CD4-positive, alpha-beta T cell treated with Interferon gamma for 1 hour (primary cell): ENCODE measurements around the gene RFK.
"Not testable (repeated sequence)": the region's sequence is repeated elsewhere in the genome, so short reads cannot be mapped to it uniquely, and the experiment has no call there.

ENCODE experiments used
- DNase-seq: peaks from one replicate; pipeline ENCODE4 v3.0.0-alpha.2; 2020

The RFK gene

DNA sequence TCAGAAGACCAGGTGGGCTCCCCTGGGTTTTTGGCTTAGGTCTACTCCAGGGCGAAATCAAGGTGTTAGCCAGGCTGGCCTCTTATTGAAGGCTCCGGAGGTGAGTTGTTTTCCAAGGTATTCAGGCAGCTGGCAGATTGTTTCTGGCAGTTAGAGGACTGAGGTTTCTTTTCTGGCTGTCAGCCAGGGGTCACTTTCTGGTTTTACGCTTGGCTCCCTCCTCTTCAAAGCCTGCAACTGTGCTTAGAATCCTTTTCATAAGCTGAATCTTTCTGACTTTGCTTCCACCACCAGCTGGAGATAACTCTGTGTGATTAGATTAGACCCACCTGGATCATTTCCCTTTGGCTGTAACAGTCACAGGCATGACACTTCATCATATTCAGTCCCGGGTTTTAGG lies 24.6 kb downstream of the RFK start:
- DNase-seq: no peak

DNA sequence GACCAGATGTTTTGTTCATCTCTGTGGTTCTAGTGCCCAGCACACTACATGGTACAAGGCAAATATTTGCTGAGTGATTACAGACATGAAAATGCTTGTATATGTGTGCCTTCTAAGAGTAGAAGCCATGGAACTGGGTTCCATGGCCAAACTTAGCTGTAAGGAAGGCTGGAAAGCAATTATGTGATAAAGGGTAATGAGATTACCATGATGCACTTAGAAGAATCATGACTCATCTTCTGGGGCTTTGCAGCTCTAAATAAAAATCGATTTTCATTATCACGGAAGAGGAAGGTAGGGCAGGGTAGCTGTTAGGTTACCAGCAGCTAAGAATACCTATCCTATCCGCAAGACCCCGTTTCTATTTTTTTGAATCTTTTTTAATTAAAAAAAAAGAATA lies 28.0 kb downstream of the RFK start:
- no peak for DNase-seq

GRCh38 chr9:76365028-76365427 lies 29.2 kb downstream of the RFK start:
- DNase-seq: no peak

DNA sequence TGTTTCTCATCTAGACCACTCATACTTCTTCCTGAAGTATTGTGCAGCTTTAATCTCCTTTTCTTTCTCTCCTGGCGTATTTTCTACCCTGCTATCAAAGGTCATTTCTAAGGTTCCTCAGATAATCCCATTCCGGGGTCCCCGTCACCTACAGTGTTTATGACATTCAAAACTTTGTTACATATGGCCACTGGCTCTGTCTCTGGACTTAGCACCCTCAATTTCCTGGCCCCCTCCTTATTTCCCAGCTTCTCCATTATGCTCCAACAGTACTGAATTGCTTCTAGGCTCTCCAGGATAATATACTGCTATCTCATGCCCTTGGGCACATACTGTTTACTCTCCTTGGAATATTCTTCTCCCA lies 31.2 kb downstream of the RFK start:
- no peak for DNase-seq

GRCh38 chr9:76362332-76363031 lies 31.7 kb downstream of the RFK start:
- not testable (repeated sequence) for DNase-seq

GRCh38 chr9:76359766-76360165 lies 34.5 kb downstream of the RFK start:
- DNase-seq: no peak

DNA sequence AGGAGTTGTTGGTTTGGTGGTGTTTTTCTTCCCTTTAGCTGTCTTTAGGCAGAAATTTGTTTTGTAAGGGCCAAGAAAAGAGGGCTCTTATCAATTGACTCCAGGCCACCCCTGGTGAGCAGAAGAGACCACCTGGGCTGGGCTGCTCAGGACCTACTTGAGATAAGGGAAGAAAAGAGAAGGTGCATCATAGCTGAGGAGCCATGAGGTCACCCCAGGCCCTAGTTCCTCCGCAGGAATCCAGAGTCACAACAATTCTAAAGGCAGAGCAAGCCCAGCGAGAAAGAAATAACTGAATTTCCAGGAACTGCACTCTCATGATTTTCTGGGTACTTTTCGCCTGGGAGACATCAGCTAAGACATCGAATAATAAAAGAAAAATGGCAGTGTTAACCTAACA lies 34.9 kb downstream of the RFK start:
- DNase-seq: peak; percentile 20

GRCh38 chr9:76358628-76359280 lies 35.5 kb downstream of the RFK start:
- no peak for DNase-seq

- DNase-seq: no peak
Observed at GRCh38 chr9:76357555-76357954, 36.7 kb downstream of the RFK start.

GRCh38 chr9:76355886-76356285 lies 38.3 kb downstream of the RFK start:
- DNase-seq: no peak

GRCh38 chr9:76354221-76354620 lies 40.0 kb downstream of the RFK start:
- no peak for DNase-seq

DNA sequence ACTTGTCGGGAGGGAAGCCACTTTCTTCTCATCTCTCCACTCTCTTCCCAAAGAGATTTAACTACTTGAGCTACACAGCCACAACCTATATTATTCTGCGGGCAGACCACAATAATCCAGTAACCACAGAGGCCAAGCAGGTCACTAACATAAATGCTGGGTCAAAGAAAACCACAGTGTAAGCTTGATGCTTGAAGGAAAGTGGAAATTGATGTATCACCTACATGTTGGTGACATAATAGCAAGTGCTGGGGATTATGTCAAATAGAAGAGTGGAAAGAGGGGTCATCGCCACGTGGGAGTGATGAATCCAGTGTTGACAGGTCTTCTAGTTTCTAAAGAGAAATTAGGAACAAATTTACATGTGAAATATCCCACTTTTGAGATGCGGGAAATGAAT lies 40.9 kb downstream of the RFK start:
- no peak for DNase-seq

GRCh38 chr9:76352026-76352620 lies 42.1 kb downstream of the RFK start:
- DNase-seq: no peak

GRCh38 chr9:76351006-76351405 lies 43.2 kb downstream of the RFK start:
- no peak for DNase-seq

- DNase-seq: no peak
Observed at GRCh38 chr9:76349865-76350264, 44.4 kb downstream of the RFK start.

- no peak for DNase-seq
Observed at GRCh38 chr9:76342858-76343257, 51.4 kb downstream of the RFK start.

GRCh38 chr9:76342201-76342600 lies 52.0 kb downstream of the RFK start:
- no peak for DNase-seq

DNA sequence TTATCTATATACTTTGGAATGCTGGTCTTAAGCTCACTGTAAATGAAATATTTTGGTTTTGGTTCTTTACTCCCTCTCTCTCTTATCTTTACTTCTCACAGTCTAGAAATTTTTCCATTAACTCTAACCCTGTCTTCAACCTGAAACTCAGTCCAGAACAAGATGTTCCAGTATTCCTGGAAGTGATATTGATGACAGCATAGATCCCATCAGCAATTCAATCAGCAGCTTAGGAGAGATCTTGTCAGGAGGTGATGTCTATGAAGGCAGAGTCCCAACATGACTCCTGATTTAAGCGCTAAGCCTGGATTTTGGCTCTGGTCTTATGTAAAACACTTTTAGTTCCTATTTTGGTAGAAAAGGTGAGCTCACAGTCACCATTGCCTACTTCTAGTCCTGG lies 52.6 kb downstream of the RFK start:
- DNase-seq: no peak

GRCh38 chr9:76338418-76338817 lies 55.8 kb downstream of the RFK start:
- no peak for DNase-seq

DNA sequence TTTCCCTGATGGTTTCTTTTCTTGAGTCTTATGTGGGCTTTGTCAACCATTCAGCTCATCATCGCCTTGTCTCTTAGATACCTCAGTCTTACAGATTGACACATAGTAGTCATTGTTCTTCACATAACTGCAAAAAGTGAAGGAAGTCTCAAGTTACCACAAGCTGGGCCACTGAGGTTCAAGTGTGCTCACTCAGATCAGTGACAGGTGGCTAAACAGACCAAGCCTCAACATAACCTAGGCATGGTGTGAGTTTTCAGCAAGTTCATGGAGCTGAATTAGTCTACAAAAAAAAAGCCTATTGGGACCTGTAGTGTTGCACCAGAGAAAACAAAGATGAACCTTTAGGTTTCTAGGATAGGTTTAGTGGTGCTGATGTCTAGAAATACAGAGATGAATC lies 58.2 kb downstream of the RFK start:
- no peak for DNase-seq
